Activated T-cell treated with anti-CD3 and anti-CD28 coated beads, Interleukin-2, amount 50 U/mL, for 24 hours (primary cell): ENCODE results near the gene B9D1.

ENCODE experiments used
- DNase-seq: peaks from one replicate; pipeline ENCODE4 v3.0.0-alpha.2; 2020
- H3K27ac Mint-ChIP-seq: 2 replicates; pipeline ENCODE4 v1.8.0; 2020; ENCODE audit warnings: mild to moderate bottlenecking, mixed read lengths
- H3K27me3 Mint-ChIP-seq: 2 replicates; pipeline ENCODE4 v1.8.0; 2020; ENCODE audit warnings: mixed read lengths
- H3K36me3 Mint-ChIP-seq: 2 replicates; pipeline ENCODE4 v1.8.0; 2020; ENCODE audit warnings: low read depth, mixed read lengths
- H3K4me1 Mint-ChIP-seq: 2 replicates; pipeline ENCODE4 v1.8.0; 2020; ENCODE audit warnings: low read depth, mixed read lengths
- H3K4me3 Mint-ChIP-seq: 2 replicates; pipeline ENCODE4 v1.8.0; 2020; ENCODE audit warnings: mild to moderate bottlenecking, moderate library complexity, mixed read lengths
- H3K9me3 Mint-ChIP-seq: 2 replicates; pipeline ENCODE4 v1.8.0; 2020; ENCODE audit warnings: mixed read lengths

The B9D1 gene

GRCh38 chr17:19322129-19322505 lies 40.4 kb downstream of the B9D1 start:
- DNase-seq: no peak
- no peak overlapping the region for H3K4me3 Mint-ChIP-seq
- H3K4me1 Mint-ChIP-seq: no peaks in the 10 kb centered on the region
- H3K36me3 Mint-ChIP-seq: no peaks in the 10 kb centered on the region
- H3K9me3 Mint-ChIP-seq: peaks cover 7% of the 10 kb centered on the region
- no peak overlapping the region for H3K27ac Mint-ChIP-seq
- H3K27me3 Mint-ChIP-seq: peaks cover 4% of the 10 kb centered on the region

GRCh38 chr17:19321481-19322128 lies 40.9 kb downstream of the B9D1 start:
- Mint-ChIP-seq H3K4me3 (no peak overlapping the region), H3K4me1 (no peaks in the 10 kb centered on the region)

GRCh38 chr17:19320876-19321275 lies 41.6 kb downstream of the B9D1 start:
- DNase-seq: no peak
- Mint-ChIP-seq H3K4me3 (no peak overlapping the region), H3K27ac (no peak overlapping the region), H3K9me3 (peaks cover 7% of the 10 kb centered on the region), H3K4me1 (no peaks in the 10 kb centered on the region), H3K36me3 (no peaks in the 10 kb centered on the region), H3K27me3 (peaks cover 4% of the 10 kb centered on the region)

More at GRCh38 chr17:19321481-19322128, 40.9 kb downstream of the B9D1 start:
- no peak for DNase-seq
- Mint-ChIP-seq H3K9me3 (peaks cover 7% of the 10 kb centered on the region), H3K27me3 (peaks cover 4% of the 10 kb centered on the region), H3K27ac (no peak overlapping the region), H3K36me3 (no peaks in the 10 kb centered on the region)

GRCh38 chr17:19319771-19320505 lies 42.6 kb downstream of the B9D1 start:
- Mint-ChIP-seq H3K4me3 (no peak overlapping the region), H3K27ac (no peak overlapping the region), H3K36me3 (no peaks in the 10 kb centered on the region), H3K4me1 (no peaks in the 10 kb centered on the region), H3K9me3 (peaks cover under 1% of the 10 kb centered on the region), H3K27me3 (peaks cover 4% of the 10 kb centered on the region)
- DNase-seq: no peak

- no peak overlapping the region for H3K4me3 Mint-ChIP-seq
- H3K4me1 Mint-ChIP-seq: no peaks in the 10 kb centered on the region
- no peak for DNase-seq
- no peak overlapping the region for H3K27ac Mint-ChIP-seq
- H3K27me3 Mint-ChIP-seq: peaks cover 4% of the 10 kb centered on the region
- no peaks in the 10 kb centered on the region for H3K9me3 Mint-ChIP-seq
- no peaks in the 10 kb centered on the region for H3K36me3 Mint-ChIP-seq
Observed at GRCh38 chr17:19318611-19319010, 43.9 kb downstream of the B9D1 start.

GRCh38 chr17:19317359-19318095 lies 45.0 kb downstream of the B9D1 start:
- no peak for DNase-seq
- peaks cover 3% of the 10 kb centered on the region for H3K36me3 Mint-ChIP-seq
- H3K4me1 Mint-ChIP-seq: no peaks in the 10 kb centered on the region
- H3K27ac Mint-ChIP-seq: no peak overlapping the region
- peaks cover 7% of the 10 kb centered on the region for H3K27me3 Mint-ChIP-seq
- H3K9me3 Mint-ChIP-seq: no peaks in the 10 kb centered on the region
- no peak overlapping the region for H3K4me3 Mint-ChIP-seq

GRCh38 chr17:19316761-19317358 lies 45.7 kb downstream of the B9D1 start:
- H3K4me1 Mint-ChIP-seq: no peaks in the 10 kb centered on the region
- H3K36me3 Mint-ChIP-seq: peaks cover 6% of the 10 kb centered on the region
- no peaks in the 10 kb centered on the region for H3K9me3 Mint-ChIP-seq
- no peak overlapping the region for H3K4me3 Mint-ChIP-seq
- peaks cover 8% of the 10 kb centered on the region for H3K27me3 Mint-ChIP-seq
- H3K27ac Mint-ChIP-seq: no peak overlapping the region
- DNase-seq: no peak

GRCh38 chr17:19315104-19315503 lies 47.4 kb downstream of the B9D1 start:
- DNase-seq: no peak
- H3K9me3 Mint-ChIP-seq: no peaks in the 10 kb centered on the region
- peaks cover 16% of the 10 kb centered on the region for H3K27me3 Mint-ChIP-seq
- H3K36me3 Mint-ChIP-seq: peaks cover 6% of the 10 kb centered on the region
- H3K4me1 Mint-ChIP-seq: no peaks in the 10 kb centered on the region
- no peak overlapping the region for H3K27ac Mint-ChIP-seq
- H3K4me3 Mint-ChIP-seq: no peak overlapping the region

GRCh38 chr17:19313746-19314651 lies 48.5 kb downstream of the B9D1 start:
- Mint-ChIP-seq H3K4me1 (no peaks in the 10 kb centered on the region), H3K4me3 (no peak overlapping the region), H3K9me3 (no peaks in the 10 kb centered on the region)

GRCh38 chr17:19313066-19313745 lies 49.3 kb downstream of the B9D1 start:
- Mint-ChIP-seq H3K4me1 (no peaks in the 10 kb centered on the region), H3K27ac (no peak overlapping the region), H3K9me3 (no peaks in the 10 kb centered on the region), H3K27me3 (peaks cover 35% of the 10 kb centered on the region), H3K36me3 (peaks cover 9% of the 10 kb centered on the region), H3K4me3 (no peak overlapping the region)
- DNase-seq: no peak

More at GRCh38 chr17:19313746-19314651, 48.5 kb downstream of the B9D1 start:
- DNase-seq: no peak
- Mint-ChIP-seq H3K27ac (no peak overlapping the region), H3K36me3 (peaks cover 9% of the 10 kb centered on the region), H3K27me3 (peaks cover 27% of the 10 kb centered on the region)

GRCh38 chr17:19312406-19312805 lies 50.1 kb downstream of the B9D1 start:
- H3K27me3 Mint-ChIP-seq: peaks cover 37% of the 10 kb centered on the region
- H3K9me3 Mint-ChIP-seq: no peaks in the 10 kb centered on the region
- DNase-seq: no peak
- peaks cover 9% of the 10 kb centered on the region for H3K36me3 Mint-ChIP-seq
- H3K4me1 Mint-ChIP-seq: peaks cover 2% of the 10 kb centered on the region
- no peak overlapping the region for H3K4me3 Mint-ChIP-seq
- no peak overlapping the region for H3K27ac Mint-ChIP-seq

- DNase-seq: no peak
- Mint-ChIP-seq H3K36me3 (peaks cover 9% of the 10 kb centered on the region), H3K9me3 (no peaks in the 10 kb centered on the region), H3K4me3 (no peak overlapping the region), H3K27ac (no peak overlapping the region), H3K4me1 (peaks cover 6% of the 10 kb centered on the region), H3K27me3 (peaks cover 41% of the 10 kb centered on the region)
Observed at GRCh38 chr17:19311421-19312215, 50.9 kb downstream of the B9D1 start.

GRCh38 chr17:19311016-19311415 lies 51.5 kb downstream of the B9D1 start:
- DNase-seq: no peak
- Mint-ChIP-seq H3K4me3 (no peak overlapping the region), H3K27ac (no peak overlapping the region), H3K9me3 (no peaks in the 10 kb centered on the region), H3K4me1 (peaks cover 12% of the 10 kb centered on the region), H3K27me3 (peaks cover 47% of the 10 kb centered on the region), H3K36me3 (peaks cover 9% of the 10 kb centered on the region)
